HepG2 (cell line): ENCODE measurements around the gene CORT. TPM values are rescaled to one million over a fixed set of nuclear protein-coding genes. Genes with fewer than 3 reads are reported as not detected.

Experiments
- CHCHD3 ChIP-seq: sonication (generic); formaldehyde crosslinking; IDR thresholded peaks from 2 replicates; pipeline ENCODE4 v1.8.0; 2022; ENCODE audit warnings: mild to moderate bottlenecking, missing genetic modification reagents, moderate library complexity
- MXI1 ChIP-seq: IDR thresholded peaks from 3 replicates; pipeline ENCODE4 v1.6.1; 2012; ENCODE audit warnings: low read depth, low read length, inconsistent platforms, borderline replicate concordance
- PHF8 ChIP-seq: sonication (generic); formaldehyde crosslinking; IDR thresholded peaks from 2 replicates; pipeline ENCODE4 v1.5.0; 2020; ENCODE audit warnings: missing genetic modification reagents
- SNRNP70 ChIP-seq: fragments of 200-400 bp; formaldehyde crosslinking; IDR thresholded peaks from 2 replicates; pipeline ENCODE4 v1.6.1; 2017; ENCODE audit warnings: mild to moderate bottlenecking, low read depth, low read length, moderate library complexity
- SRF ChIP-seq: IDR thresholded peaks from 2 replicates; pipeline ENCODE4 v1.6.1; 2011; ENCODE audit warnings: mild to moderate bottlenecking, low read depth, low read length, moderate library complexity
- ZBED4 ChIP-seq: sonication (generic); formaldehyde crosslinking; IDR thresholded peaks from 2 replicates; pipeline ENCODE4 v1.4.0; 2020; ENCODE audit warnings: missing genetic modification reagents, borderline replicate concordance
- ZBTB10 ChIP-seq: sonication (generic); formaldehyde crosslinking; IDR thresholded peaks from 2 replicates; pipeline ENCODE4 v1.4.0; 2020; ENCODE audit warnings: missing genetic modification reagents, borderline replicate concordance
- ZFP91 ChIP-seq: sonication (generic); formaldehyde crosslinking; IDR thresholded peaks from 2 replicates; pipeline ENCODE4 v1.9.0; 2022; ENCODE audit warnings: missing genetic modification reagents, mild to moderate bottlenecking, borderline replicate concordance
- ZNF180 ChIP-seq: sonication (generic); formaldehyde crosslinking; IDR thresholded peaks from 2 replicates; pipeline ENCODE4 v1.4.0; 2020; ENCODE audit warnings: low read depth, missing genetic modification reagents, borderline replicate concordance
- ZNF343 ChIP-seq: sonication (generic); formaldehyde crosslinking; IDR thresholded peaks from 2 replicates; pipeline ENCODE4 v1.4.0; 2020; ENCODE audit warnings: mild to moderate bottlenecking, missing genetic modification reagents
- ZNF564 ChIP-seq: sonication (generic); formaldehyde crosslinking; IDR thresholded peaks from 2 replicates; pipeline ENCODE4 v1.8.1; 2023; ENCODE audit warnings: mild to moderate bottlenecking, missing genetic modification reagents
- ZNF572 ChIP-seq: sonication (generic); formaldehyde crosslinking; IDR thresholded peaks from 2 replicates; pipeline ENCODE4 v1.5.1; 2020; ENCODE audit warnings: mild to moderate bottlenecking, missing genetic modification reagents
- ZNF709 ChIP-seq: sonication (generic); formaldehyde crosslinking; IDR thresholded peaks from 2 replicates; pipeline ENCODE4 v1.5.0; 2020; ENCODE audit warnings: mild to moderate bottlenecking, missing genetic modification reagents
- polyA plus RNA-seq, 8 experiments: library from polyadenylated mRNA; depleted of rRNA in 3 of 8; stranded (reverse) in 7 of 8; unstranded in 1 of 8; fragments of >200 nt; fragmentation: Illumina TruSeq in 4 of 8; extraction: Trizol in 4 of 8; gene quantifications; 2 replicates each; pipeline versions ENCODE4 v1.2.1 to v1.2.3, GENCODE V29; 2011 to 2016; ENCODE audit warnings: low read depth in 4 of 8, missing spikeins in 1 of 8, mixed read lengths in 1 of 8; ENCODE audit not compliant: insufficient read depth in 1 of 8
- total RNA-seq, 5 experiments: library from RNA; depleted of rRNA; stranded (reverse); fragments of >200 nt; fragmentation: Illumina TruSeq; extraction: Trizol; gene quantifications; 2 replicates each; pipeline ENCODE4 v1.2.3, GENCODE V29; 2016; ENCODE audit warnings: low read depth in 1 of 5
- TF ChIP-seq, protein P1 (sequence below): sonication (generic); formaldehyde crosslinking; IDR thresholded peaks from 2 replicates; pipeline ENCODE4 v1.9.0; 2021; ENCODE audit warnings: missing genetic modification reagents, borderline replicate concordance
- TF ChIP-seq, protein P2 (sequence below): sonication (generic); formaldehyde crosslinking; IDR thresholded peaks from 2 replicates; pipeline ENCODE4 v1.8.1; 2023; ENCODE audit warnings: mild to moderate bottlenecking, missing genetic modification reagents

The CORT gene
- total and polyA plus RNA-seq, 2 of the 13 experiments (the other 11 are each of a cell fraction or from before 2014, with no cell fraction given) = 0.11 to 0.62 TPM

- TF ChIP-seq PHF8 (CRISPR knock-in tag) (peak; percentile 83), ZNF709 (CRISPR knock-in tag) (no peak; the same call in 1 of the 2 replicates), ZFP91 (CRISPR knock-in tag) (peak; percentile 71), ZBTB10 (CRISPR knock-in tag) (peak; percentile 19; the same call in 1 of the 2 replicates), MXI1 (peak; percentile 61; the same call in 1 of the 3 replicates), CHCHD3 (CRISPR knock-in tag) (no peak), ZNF572 (CRISPR knock-in tag) (no peak), ZNF343 (no peak), ZNF564 (CRISPR knock-in tag) (no peak), ZNF180 (CRISPR knock-in tag) (no peak), ZBED4 (CRISPR knock-in tag) (peak; percentile 64), SNRNP70 (no peak), SRF (peak; percentile 96)
- TF ChIP-seq, protein P1, sequence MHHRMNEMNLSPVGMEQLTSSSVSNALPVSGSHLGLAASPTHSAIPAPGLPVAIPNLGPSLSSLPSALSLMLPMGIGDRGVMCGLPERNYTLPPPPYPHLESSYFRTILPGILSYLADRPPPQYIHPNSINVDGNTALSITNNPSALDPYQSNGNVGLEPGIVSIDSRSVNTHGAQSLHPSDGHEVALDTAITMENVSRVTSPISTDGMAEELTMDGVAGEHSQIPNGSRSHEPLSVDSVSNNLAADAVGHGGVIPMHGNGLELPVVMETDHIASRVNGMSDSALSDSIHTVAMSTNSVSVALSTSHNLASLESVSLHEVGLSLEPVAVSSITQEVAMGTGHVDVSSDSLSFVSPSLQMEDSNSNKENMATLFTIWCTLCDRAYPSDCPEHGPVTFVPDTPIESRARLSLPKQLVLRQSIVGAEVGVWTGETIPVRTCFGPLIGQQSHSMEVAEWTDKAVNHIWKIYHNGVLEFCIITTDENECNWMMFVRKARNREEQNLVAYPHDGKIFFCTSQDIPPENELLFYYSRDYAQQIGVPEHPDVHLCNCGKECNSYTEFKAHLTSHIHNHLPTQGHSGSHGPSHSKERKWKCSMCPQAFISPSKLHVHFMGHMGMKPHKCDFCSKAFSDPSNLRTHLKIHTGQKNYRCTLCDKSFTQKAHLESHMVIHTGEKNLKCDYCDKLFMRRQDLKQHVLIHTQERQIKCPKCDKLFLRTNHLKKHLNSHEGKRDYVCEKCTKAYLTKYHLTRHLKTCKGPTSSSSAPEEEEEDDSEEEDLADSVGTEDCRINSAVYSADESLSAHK = no peak
- TF ChIP-seq, protein P2, sequence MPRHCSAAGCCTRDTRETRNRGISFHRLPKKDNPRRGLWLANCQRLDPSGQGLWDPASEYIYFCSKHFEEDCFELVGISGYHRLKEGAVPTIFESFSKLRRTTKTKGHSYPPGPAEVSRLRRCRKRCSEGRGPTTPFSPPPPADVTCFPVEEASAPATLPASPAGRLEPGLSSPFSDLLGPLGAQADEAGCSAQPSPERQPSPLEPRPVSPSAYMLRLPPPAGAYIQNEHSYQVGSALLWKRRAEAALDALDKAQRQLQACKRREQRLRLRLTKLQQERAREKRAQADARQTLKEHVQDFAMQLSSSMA (CRISPR knock-in tag) = no peak
Observed at GRCh38 chr1:10474613-10475507, 25.0 kb downstream of the CORT start, which contains the start of gene PEX14 (continued).
